Activated CD4-positive, alpha-beta memory T cell treated with anti-CD3 and anti-CD28 coated beads for 36 hours (primary cell): ENCODE results near the gene NAA50. TPM values are rescaled to one million over a fixed set of nuclear protein-coding genes. Genes with fewer than 3 reads are reported as not detected.

Experiments
- CTCF ChIA-PET: fragments of 350-600 bp; sonication (Branson Sonifier 250); formaldehyde crosslinking; loops from one replicate; lab custom pipeline; 2021; ENCODE audit warnings: antibody characterized with exemption, inconsistent platforms; lab: Charles Lee
- POLR2A ChIA-PET: fragments of 350-600 bp; sonication (Branson Sonifier 250); formaldehyde crosslinking; loops from one replicate; lab custom pipeline; 2021; ENCODE audit warnings: antibody characterized with exemption; lab: Charles Lee
- DNase-seq: peaks from one replicate; pipeline ENCODE4 v3.0.0-alpha.2; 2020
- H3K27ac Mint-ChIP-seq: one replicate; pipeline ENCODE4 v1.8.0; 2021; ENCODE audit warnings: mixed read lengths
- H3K27me3 Mint-ChIP-seq: one replicate; pipeline ENCODE4 v1.8.0; 2021; ENCODE audit warnings: mixed read lengths
- H3K36me3 Mint-ChIP-seq: one replicate; pipeline ENCODE4 v1.8.0; 2021; ENCODE audit warnings: mixed read lengths
- H3K4me1 Mint-ChIP-seq: one replicate; pipeline ENCODE4 v1.8.0; 2021; ENCODE audit warnings: low read depth, mixed read lengths
- H3K4me3 Mint-ChIP-seq: one replicate; pipeline ENCODE4 v1.8.0; 2021; ENCODE audit warnings: mild to moderate bottlenecking, mixed read lengths
- H3K9me3 Mint-ChIP-seq: one replicate; pipeline ENCODE4 v1.8.0; 2021; ENCODE audit warnings: mixed read lengths
- intact Hi-C: fragments of 100-400 bp; cut with micrococcal nuclease; formaldehyde crosslinking; loops from one replicate; pipeline ENCODE4 v1.15.1; 2023
- total RNA-seq, 2 experiments: library from RNA; stranded (reverse); gene quantifications; one replicate each; pipeline ENCODE4 v1.2.3, GENCODE V29; 2021

Gene NAA50
- total RNA-seq, 2 experiments from 2014 or later = 112 to 113 TPM

DNA sequence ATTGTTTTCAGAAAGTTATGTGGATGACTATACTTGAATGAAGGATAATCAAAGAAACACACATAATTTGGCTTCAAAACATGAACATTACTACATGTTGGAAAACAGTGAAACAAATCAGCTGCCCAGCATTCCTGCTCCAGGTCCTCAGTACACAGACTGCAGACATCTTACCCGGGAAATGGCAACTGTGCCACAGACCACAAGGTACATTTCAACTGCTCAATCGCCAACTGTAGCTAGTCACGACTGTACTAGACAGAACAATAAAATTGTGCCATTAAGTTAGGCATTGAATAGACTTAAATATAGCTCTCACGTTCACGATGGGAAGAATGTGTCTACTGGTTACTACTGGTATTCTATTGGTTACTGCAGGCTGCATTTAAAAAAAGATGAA is 5.0 kb downstream of the NAA50 start:
- peaks cover 60% of the 10 kb centered on the region for H3K4me1 Mint-ChIP-seq
- CTCF ChIA-PET = interaction anchor here (0.8 to 2.9 kb wide), 5 partner anchors 14 to 172 kb away, joined by 3 to 7 read pairs (median 4); partner anchors contain the start of gene GRAMD1C
- H3K27ac Mint-ChIP-seq = no peak overlapping the region
- intact Hi-C loops = loop anchor here (10.0 kb wide), 1 partner anchor 674 kb away; no protein-coding TSS in a partner anchor
- peaks cover 13% of the 10 kb centered on the region for H3K36me3 Mint-ChIP-seq
- H3K9me3 Mint-ChIP-seq = no peaks in the 10 kb centered on the region
- no peak overlapping the region for H3K4me3 Mint-ChIP-seq
- POLR2A ChIA-PET = interaction anchor here (1.4 kb wide), 1 partner anchor 9 kb away, joined by 3 read pairs; no protein-coding TSS in a partner anchor
- no peak for DNase-seq
- H3K27me3 Mint-ChIP-seq = no peaks in the 10 kb centered on the region

DNA sequence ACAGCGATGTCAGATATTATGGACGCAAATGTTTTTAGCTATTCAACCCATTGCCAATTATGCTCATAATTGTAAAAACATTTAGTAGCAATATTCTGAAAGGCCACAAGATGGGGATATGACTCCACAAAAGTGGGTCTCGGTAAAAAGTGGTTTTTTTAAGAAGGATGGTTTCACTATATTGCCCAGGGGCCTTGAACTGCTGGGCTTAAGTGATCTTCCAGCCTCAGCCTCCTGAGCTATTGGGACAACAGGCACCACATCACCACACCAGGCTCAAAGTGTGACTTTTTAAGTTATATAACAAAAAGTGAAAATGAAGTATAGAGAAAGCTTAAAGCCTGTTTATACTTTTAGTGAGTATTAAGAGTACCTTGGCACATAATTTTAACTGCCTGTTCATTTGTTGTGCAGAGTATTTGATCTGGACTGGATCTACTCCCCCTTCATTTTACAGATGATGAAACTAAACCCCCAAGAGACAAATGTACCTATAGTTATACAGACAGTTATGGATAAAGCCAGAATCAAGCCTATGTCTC is 9.4 kb downstream of the NAA50 start:
- Mint-ChIP-seq H3K27ac (peak overlapping the region; percentile 15), H3K9me3 (no peaks in the 10 kb centered on the region), H3K36me3 (peaks cover 2% of the 10 kb centered on the region), H3K4me3 (no peak overlapping the region), H3K27me3 (no peaks in the 10 kb centered on the region), H3K4me1 (peaks cover 50% of the 10 kb centered on the region)
- intact Hi-C loops = loop anchor here (1.0 kb wide), 3 partner anchors 9 to 177 kb away; partner anchors contain the start of gene GRAMD1C
- POLR2A ChIA-PET = interaction anchor here (0.6 kb wide), 1 partner anchor 73 kb away, joined by 3 read pairs; no protein-coding TSS in a partner anchor
- peak; percentile 19 for DNase-seq
- CTCF ChIA-PET = interaction anchor here (0.6 to 3.2 kb wide), 30 partner anchors 9 to 554 kb away, joined by 3 to 45 read pairs (median 4); partner anchors contain the start of genes ATP6V1A, GRAMD1C, NAA50 and USF3

DNA sequence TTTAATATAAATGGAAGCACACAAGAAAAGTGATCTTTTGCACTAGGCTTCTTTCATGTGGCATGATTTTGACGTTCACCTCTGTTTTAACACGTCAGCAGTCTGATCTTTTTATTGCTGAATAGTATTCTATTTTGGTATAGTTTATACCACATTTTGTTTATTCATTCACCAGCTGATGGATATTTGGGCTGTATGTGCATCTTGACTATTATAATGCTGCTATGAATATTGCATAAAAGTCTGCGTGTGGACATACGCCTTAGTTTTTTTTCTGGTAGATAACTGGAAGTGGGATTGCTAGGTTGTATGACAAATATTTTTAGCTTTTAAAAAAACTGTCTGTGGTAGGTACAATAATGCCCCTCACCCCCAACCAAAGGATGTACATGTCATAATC is 14.4 kb downstream of the NAA50 start:
- H3K27me3 Mint-ChIP-seq = no peaks in the 10 kb centered on the region
- ChIA-PET CTCF (no interaction called here), POLR2A (interaction anchor here (1.0 kb wide), 1 partner anchor 9 kb away, joined by 3 read pairs; no protein-coding TSS in a partner anchor)
- intact Hi-C loops = no loop called here
- no peak overlapping the region for H3K4me3 Mint-ChIP-seq
- peaks cover 25% of the 10 kb centered on the region for H3K4me1 Mint-ChIP-seq
- no peaks in the 10 kb centered on the region for H3K9me3 Mint-ChIP-seq
- DNase-seq = no peak
- H3K36me3 Mint-ChIP-seq = peaks cover 5% of the 10 kb centered on the region
- H3K27ac Mint-ChIP-seq = no peak overlapping the region

DNA sequence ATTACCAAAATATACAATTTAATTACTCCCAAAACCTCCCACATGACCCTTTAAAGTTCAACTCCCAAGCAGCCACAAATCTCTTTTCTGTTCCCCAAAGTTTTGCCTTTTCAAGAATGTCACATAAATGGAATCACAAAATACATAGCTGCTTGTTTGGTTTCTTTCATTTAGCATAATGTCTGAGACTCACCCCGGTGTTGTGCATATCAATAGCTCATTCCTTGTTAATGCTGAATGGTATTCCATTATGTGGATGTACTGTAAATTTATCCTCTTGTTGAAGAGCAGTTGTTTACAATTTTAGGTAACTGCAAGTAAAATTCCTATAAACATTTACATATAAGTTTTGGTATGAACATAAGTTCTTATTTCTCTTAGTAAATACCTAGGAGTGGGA is 15.5 kb downstream of the NAA50 start:
- DNase-seq = no peak
- CTCF ChIA-PET = interaction anchor here (2.2 kb wide), 1 partner anchor 114 kb away, joined by 7 read pairs; no protein-coding TSS in a partner anchor

DNA sequence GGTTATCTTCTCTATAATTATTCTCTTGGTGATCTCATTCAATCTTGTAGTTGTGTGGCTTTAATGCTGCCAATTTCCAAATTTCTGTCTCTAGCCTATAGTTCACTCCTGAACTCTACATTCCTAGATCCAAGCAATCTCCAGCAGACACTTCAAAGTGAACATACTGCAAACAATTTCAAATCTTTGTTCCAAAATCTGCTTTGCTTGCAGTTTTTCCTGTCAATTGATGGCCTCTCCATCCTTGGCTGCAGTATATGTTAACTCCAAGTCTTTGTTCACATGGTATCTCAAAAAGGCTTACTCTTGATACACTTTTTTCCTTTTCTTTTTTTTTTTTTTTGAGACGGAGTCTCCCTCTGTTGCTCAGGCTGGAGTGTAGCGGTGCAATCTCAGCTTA is 17.4 kb downstream of the NAA50 start:
- Mint-ChIP-seq H3K27me3 (no peaks in the 10 kb centered on the region), H3K9me3 (no peaks in the 10 kb centered on the region), H3K4me1 (peaks cover 20% of the 10 kb centered on the region), H3K4me3 (no peak overlapping the region), H3K36me3 (peaks cover 13% of the 10 kb centered on the region), H3K27ac (no peak overlapping the region)
- intact Hi-C loops = no loop called here
- ChIA-PET POLR2A (no interaction called here), CTCF (interaction anchor here (2.2 to 2.3 kb wide), 2 partner anchors 16 to 116 kb away, joined by 7 to 8 read pairs; no protein-coding TSS in a partner anchor)
- DNase-seq = no peak

More for the DNA sequence above, 15.5 kb downstream of the NAA50 start:
- H3K4me3 Mint-ChIP-seq = no peak overlapping the region
- H3K4me1 Mint-ChIP-seq = peaks cover 26% of the 10 kb centered on the region
- H3K27me3 Mint-ChIP-seq = no peaks in the 10 kb centered on the region
- H3K27ac Mint-ChIP-seq = no peak overlapping the region
- H3K36me3 Mint-ChIP-seq = peaks cover 5% of the 10 kb centered on the region
- POLR2A ChIA-PET = no interaction called here
- intact Hi-C loops = no loop called here
- H3K9me3 Mint-ChIP-seq = no peaks in the 10 kb centered on the region

DNA sequence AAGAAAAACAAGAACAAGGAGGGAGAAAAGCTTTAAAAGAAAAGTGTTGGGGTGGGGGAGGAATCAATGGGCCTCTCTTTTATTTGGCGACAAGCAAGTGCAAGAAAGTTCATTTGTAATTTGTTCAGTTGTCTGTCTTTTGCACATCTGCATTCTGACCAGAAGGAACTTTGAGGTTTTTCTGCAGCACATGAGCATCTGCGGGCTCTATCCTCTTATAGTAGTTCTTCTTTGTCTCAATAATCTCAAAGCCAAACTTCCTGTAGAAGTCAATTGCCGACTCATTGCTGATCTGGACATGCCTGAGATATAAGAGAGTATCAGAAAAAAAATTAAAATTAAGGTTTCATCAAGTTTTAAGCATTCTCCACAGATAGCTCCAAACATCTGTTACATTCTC is 24.4 kb downstream of the NAA50 start:
- peaks cover 9% of the 10 kb centered on the region for H3K4me1 Mint-ChIP-seq
- DNase-seq = no peak
- no peak overlapping the region for H3K27ac Mint-ChIP-seq
- no peaks in the 10 kb centered on the region for H3K9me3 Mint-ChIP-seq
- no peak overlapping the region for H3K4me3 Mint-ChIP-seq
- no peaks in the 10 kb centered on the region for H3K27me3 Mint-ChIP-seq
- intact Hi-C loops = no loop called here
- peaks cover 47% of the 10 kb centered on the region for H3K36me3 Mint-ChIP-seq
- CTCF ChIA-PET = no interaction called here
- POLR2A ChIA-PET = no interaction called here

DNA sequence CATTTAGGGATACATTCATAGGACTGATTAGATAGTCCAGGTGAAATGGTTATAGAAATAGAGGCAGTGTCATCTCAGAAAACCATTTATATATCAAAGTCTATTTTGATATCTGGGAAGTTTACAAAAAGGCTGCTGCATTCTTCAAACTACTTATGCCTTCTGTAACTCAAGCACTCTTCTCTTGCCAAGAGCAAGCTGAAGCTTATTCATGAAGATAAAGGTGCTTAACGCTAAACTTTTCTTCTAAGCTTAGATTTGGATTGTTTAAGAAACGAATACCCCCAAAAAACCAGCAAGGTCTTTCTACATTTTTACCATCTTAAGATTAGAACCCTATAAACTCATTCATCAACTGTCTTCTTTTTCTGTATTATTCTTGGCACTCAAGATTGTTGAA is 26.3 kb downstream of the NAA50 start:
- Mint-ChIP-seq H3K9me3 (no peaks in the 10 kb centered on the region), H3K4me3 (no peak overlapping the region), H3K36me3 (peaks cover 50% of the 10 kb centered on the region), H3K4me1 (peaks cover 6% of the 10 kb centered on the region), H3K27me3 (no peaks in the 10 kb centered on the region), H3K27ac (no peak overlapping the region)
- no peak for DNase-seq
- POLR2A ChIA-PET = no interaction called here
- CTCF ChIA-PET = no interaction called here
- intact Hi-C loops = no loop called here

DNA sequence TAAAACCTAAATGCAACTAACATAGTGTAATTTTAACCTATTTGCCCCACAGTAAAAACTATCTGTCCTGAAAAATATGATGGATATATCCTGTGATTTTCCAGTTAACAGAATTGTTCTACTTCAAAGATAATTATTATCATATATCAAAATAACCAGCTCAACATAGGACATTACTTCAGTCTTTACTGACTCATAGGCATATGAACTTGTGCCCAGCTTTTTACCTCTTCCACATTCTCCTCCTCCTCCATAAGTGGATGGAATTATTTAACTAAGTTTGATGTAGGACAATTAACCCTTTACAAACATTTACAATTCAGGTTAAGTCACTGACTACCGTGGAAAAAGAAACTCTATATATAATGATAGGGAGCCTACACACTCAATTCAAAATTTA is 26.8 kb downstream of the NAA50 start:
- DNase-seq = no peak
- Mint-ChIP-seq H3K4me1 (peaks cover 6% of the 10 kb centered on the region), H3K36me3 (peaks cover 48% of the 10 kb centered on the region), H3K4me3 (no peak overlapping the region), H3K27ac (no peak overlapping the region), H3K9me3 (no peaks in the 10 kb centered on the region), H3K27me3 (no peaks in the 10 kb centered on the region)
- ChIA-PET POLR2A (no interaction called here), CTCF (no interaction called here)
- intact Hi-C loops = no loop called here

DNA sequence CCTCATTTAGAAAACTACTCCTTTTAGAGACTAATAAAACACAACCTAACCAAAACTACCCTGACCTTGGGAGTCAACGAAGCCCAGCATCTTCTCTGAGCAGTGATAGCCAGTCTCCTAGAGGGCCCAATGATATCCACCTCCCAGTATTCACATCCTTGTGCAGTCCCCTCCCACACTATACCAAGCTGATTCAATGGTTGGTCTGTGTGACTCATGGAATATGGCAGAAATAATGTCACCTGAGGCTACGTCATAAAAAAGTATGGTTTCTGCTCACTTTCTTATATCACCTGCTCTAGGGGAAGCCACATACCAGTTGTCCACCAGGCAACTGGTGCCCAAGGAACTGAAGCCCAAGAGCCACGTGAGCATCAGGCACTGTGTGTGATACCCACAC is 28.2 kb downstream of the NAA50 start:
- peak overlapping the region; percentile 62 for H3K27ac Mint-ChIP-seq
- CTCF ChIA-PET = interaction anchor here (0.9 to 6.2 kb wide), 2 partner anchors 18 to 27 kb away, joined by 3 to 29 read pairs; no protein-coding TSS in a partner anchor
- H3K4me3 Mint-ChIP-seq = no peak overlapping the region

DNA sequence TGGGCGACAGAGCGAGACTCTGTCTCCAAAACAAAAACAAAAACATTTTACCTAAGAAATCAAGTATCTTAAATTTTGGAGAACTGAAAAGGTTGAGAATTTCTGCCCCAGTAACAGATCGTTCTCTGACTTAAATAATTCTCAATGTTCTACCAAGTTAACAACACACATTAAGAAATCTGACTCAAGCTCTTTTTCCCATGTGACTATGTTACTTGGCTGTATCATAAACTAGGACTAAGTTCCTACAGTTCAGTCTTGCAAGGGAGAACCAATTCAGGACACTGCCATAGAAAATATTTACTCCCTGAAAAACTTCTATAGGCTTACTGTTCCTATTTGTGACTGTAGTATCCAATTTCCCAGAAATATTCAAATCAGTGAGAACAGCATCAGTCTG is 28.7 kb downstream of the NAA50 start:
- H3K27me3 Mint-ChIP-seq = no peaks in the 10 kb centered on the region
- H3K27ac Mint-ChIP-seq = peak overlapping the region; percentile 62
- peaks cover 9% of the 10 kb centered on the region for H3K4me1 Mint-ChIP-seq
- POLR2A ChIA-PET = interaction anchor here (0.6 to 1.5 kb wide), 2 partner anchors 28 to 51 kb away, joined by 4 read pairs; partner anchors contain the start of gene NAA50
- peaks cover 35% of the 10 kb centered on the region for H3K36me3 Mint-ChIP-seq
- no peak overlapping the region for H3K4me3 Mint-ChIP-seq
- CTCF ChIA-PET = interaction anchor here (0.8 to 6.2 kb wide), 2 partner anchors 18 to 78 kb away, joined by 3 to 29 read pairs; no protein-coding TSS in a partner anchor
- no peaks in the 10 kb centered on the region for H3K9me3 Mint-ChIP-seq
- DNase-seq = no peak
- intact Hi-C loops = no loop called here

More for the DNA sequence above, 28.2 kb downstream of the NAA50 start:
- peaks cover 6% of the 10 kb centered on the region for H3K4me1 Mint-ChIP-seq
- no peaks in the 10 kb centered on the region for H3K9me3 Mint-ChIP-seq
- no peaks in the 10 kb centered on the region for H3K27me3 Mint-ChIP-seq
- intact Hi-C loops = no loop called here
- no peak for DNase-seq
- H3K36me3 Mint-ChIP-seq = peaks cover 36% of the 10 kb centered on the region
- POLR2A ChIA-PET = interaction anchor here (1.5 kb wide), 1 partner anchor 28 kb away, joined by 4 read pairs; the partner anchor contains the start of gene NAA50

DNA sequence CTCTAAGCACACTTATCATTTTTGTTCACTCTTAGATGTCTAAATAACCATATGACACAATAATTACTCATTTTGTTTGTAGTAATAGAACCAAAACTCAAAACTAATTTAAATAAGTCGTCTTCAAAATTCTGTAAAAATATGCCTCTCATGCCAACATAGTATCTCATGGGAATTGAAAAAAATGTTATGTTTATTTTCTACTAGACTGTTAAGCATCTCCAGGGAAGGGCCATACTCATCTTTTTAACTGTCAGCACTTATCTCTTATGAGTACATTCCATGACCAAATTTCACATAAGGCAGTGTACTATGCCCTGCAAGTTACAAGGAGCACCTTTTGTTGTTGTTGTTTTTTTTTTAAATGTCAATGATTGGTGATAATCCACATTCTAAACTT is 31.3 kb downstream of the NAA50 start:
- Mint-ChIP-seq H3K4me1 (peaks cover 10% of the 10 kb centered on the region), H3K27ac (no peak overlapping the region), H3K36me3 (peaks cover 15% of the 10 kb centered on the region), H3K9me3 (no peaks in the 10 kb centered on the region), H3K4me3 (no peak overlapping the region), H3K27me3 (no peaks in the 10 kb centered on the region)
- intact Hi-C loops = no loop called here
- ChIA-PET POLR2A (no interaction called here), CTCF (interaction anchor here (6.2 kb wide), 1 partner anchor 21 kb away, joined by 29 read pairs; no protein-coding TSS in a partner anchor)
- DNase-seq = no peak

DNA sequence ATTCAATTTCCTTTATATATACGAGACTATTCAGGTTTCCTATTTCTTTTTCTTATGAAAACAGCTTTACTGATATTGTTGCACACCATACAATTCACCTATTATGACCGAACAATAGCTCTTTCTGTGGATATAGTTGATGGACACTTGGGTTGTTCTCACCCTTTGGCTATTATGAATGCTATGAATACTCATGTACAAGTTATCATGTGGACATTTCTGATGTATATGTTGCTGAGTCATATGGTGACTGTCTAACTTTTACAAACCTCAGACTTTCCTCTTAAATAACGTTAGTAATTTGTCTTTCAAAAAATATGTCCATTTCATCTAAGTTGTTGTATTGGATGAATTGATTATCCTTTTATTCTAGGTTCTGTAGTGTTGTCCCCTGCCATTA is 33.9 kb downstream of the NAA50 start:
- POLR2A ChIA-PET = no interaction called here
- CTCF ChIA-PET = interaction anchor here (0.6 to 6.2 kb wide), 3 partner anchors 23 to 135 kb away, joined by 3 to 29 read pairs (median 4); no protein-coding TSS in a partner anchor
- Mint-ChIP-seq H3K27me3 (peaks cover 3% of the 10 kb centered on the region), H3K27ac (no peak overlapping the region), H3K9me3 (no peaks in the 10 kb centered on the region), H3K4me3 (no peak overlapping the region), H3K36me3 (peaks cover 5% of the 10 kb centered on the region), H3K4me1 (peaks cover 3% of the 10 kb centered on the region)
- no peak for DNase-seq
- intact Hi-C loops = no loop called here
